Measurements from ENCODE around the gene RHEB.

RHEB gene

DNA sequence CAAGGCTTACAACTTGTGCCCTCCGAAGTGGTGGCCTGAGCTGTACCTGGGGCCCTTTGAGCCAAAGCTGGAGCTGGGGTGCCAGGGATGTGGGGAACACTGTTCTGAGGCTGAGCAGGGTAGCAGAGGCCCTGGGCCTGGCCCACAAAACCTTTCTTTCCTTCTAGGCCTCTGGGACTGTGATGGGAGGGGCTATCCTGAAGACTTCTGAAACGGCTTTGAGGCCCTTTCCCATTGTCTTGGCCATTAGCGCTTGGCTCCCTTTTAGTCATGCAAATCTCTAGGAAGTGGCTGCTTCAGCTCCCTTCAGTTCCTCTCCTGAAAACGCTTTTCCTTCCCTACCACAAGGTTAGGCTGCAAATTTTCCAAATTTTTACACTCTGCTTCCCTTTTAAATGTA, 62.9 kb downstream of the RHEB start:
- Histone ChIP-seq H3K4me3 (ENCODE audit: low read depth in 1 of 2, low read length in 2 of 2) (no peak overlapping the region), H3K79me2 (ENCODE audit: insufficient read depth, low read length) (no peaks in the 10 kb centered on the region), H3K27ac (ENCODE audit: low read length) (no peak overlapping the region), H3K27me3 (ENCODE audit: insufficient read depth, low read length, poor library complexity) (no peaks in the 10 kb centered on the region), H3K4me2 (ENCODE audit: insufficient read depth, low read length) (no peak overlapping the region), H3K9me3 (ENCODE audit: insufficient read depth, low read length, severe bottlenecking) (no peaks in the 10 kb centered on the region), H2AFZ (ENCODE audit: low read depth, low read length) (no peak overlapping the region), H3K36me3 (ENCODE audit: insufficient read depth, low read length) (no peaks in the 10 kb centered on the region), H3K9ac (ENCODE audit: low read depth, low read length) (no peak overlapping the region), H4K20me1 (ENCODE audit: insufficient read depth, low read length) (no peaks in the 10 kb centered on the region), H3K4me1 (ENCODE audit: insufficient read depth, low read length) (no peaks in the 10 kb centered on the region)
- DNase-seq (no peak), ATAC-seq (ENCODE audit: insufficient read depth, low read depth) (no peak)
- TF ChIP-seq, protein P1, sequence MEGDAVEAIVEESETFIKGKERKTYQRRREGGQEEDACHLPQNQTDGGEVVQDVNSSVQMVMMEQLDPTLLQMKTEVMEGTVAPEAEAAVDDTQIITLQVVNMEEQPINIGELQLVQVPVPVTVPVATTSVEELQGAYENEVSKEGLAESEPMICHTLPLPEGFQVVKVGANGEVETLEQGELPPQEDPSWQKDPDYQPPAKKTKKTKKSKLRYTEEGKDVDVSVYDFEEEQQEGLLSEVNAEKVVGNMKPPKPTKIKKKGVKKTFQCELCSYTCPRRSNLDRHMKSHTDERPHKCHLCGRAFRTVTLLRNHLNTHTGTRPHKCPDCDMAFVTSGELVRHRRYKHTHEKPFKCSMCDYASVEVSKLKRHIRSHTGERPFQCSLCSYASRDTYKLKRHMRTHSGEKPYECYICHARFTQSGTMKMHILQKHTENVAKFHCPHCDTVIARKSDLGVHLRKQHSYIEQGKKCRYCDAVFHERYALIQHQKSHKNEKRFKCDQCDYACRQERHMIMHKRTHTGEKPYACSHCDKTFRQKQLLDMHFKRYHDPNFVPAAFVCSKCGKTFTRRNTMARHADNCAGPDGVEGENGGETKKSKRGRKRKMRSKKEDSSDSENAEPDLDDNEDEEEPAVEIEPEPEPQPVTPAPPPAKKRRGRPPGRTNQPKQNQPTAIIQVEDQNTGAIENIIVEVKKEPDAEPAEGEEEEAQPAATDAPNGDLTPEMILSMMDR (IDR thresholded peaks at IDR 0.05; ENCODE audit: borderline replicate concordance, extremely low read depth, low read length, poor library complexity, severe bottlenecking), result no peak

DNA sequence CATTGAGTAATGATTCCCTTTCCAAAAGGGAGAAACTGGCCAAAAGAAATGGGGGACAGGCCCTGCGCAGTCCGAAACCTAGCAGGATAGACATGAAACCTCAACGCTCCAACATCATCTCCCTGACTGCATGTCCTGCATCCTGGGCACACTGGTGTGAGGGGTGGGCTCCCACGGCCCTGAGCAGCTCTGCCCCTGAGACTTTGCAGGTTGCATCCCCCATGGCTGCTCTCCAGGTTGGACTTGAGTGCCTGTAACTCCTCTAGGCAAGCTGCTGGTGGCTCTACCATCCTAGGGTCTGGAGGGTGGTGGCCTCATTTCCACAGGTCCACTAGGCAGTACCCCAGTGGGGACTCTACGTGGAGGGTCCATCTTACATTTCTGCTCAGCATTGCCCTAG, 63.4 kb downstream of the RHEB start:
- Histone ChIP-seq H3K27ac (ENCODE audit: low read length) (no peak overlapping the region), H3K36me3 (ENCODE audit: insufficient read depth, low read length) (no peaks in the 10 kb centered on the region), H4K20me1 (ENCODE audit: insufficient read depth, low read length) (no peaks in the 10 kb centered on the region), H3K9ac (ENCODE audit: low read depth, low read length) (no peak overlapping the region), H3K4me1 (ENCODE audit: insufficient read depth, low read length) (no peaks in the 10 kb centered on the region), H3K27me3 (ENCODE audit: insufficient read depth, low read length, poor library complexity) (no peaks in the 10 kb centered on the region), H3K79me2 (ENCODE audit: insufficient read depth, low read length) (no peaks in the 10 kb centered on the region), H3K9me3 (ENCODE audit: insufficient read depth, low read length, severe bottlenecking) (no peaks in the 10 kb centered on the region), H2AFZ (ENCODE audit: low read depth, low read length) (no peak overlapping the region), H3K4me2 (ENCODE audit: insufficient read depth, low read length) (no peak overlapping the region), H3K4me3 (ENCODE audit: low read depth in 1 of 2, low read length in 2 of 2) (no peak overlapping the region)
- no peak for DNase-seq
- ATAC-seq (ENCODE audit: insufficient read depth, low read depth), result no peak
- TF ChIP-seq, protein P1 (IDR thresholded peaks at IDR 0.05; ENCODE audit: borderline replicate concordance, extremely low read depth, low read length, poor library complexity, severe bottlenecking), result no peak
- TF ChIP-seq EZH2 (IDR thresholded peaks at IDR 0.05; ENCODE audit: borderline replicate concordance, low read depth, low read length, severe bottlenecking), result no peak

DNA sequence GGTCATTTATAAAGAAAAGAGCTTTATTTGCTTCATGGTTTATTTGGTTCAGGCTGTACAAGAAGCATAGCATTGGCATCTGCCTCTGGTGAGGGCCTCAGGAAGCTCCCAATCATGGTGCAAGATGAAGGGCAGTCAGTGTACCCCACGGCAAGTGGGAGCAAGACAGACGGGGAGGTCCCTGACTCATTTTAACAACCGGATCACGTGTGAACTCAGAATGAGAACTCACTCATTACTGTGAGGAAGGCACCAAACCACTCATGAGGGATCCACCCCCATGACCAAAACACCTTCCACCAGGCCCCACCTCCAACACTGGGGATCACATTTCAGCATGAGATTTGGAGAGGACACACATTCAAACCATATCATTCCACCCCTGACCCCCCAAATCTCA, 64.0 kb downstream of the RHEB start:
- no peak overlapping the region for H2AFZ ChIP-seq (ENCODE audit: low read depth, low read length)
- H3K9me3 ChIP-seq (ENCODE audit: insufficient read depth, low read length, severe bottlenecking), result no peaks in the 10 kb centered on the region
- no peaks in the 10 kb centered on the region for H3K27me3 ChIP-seq (ENCODE audit: insufficient read depth, low read length, poor library complexity)
- no peaks in the 10 kb centered on the region for H3K4me1 ChIP-seq (ENCODE audit: insufficient read depth, low read length)
- H3K9ac ChIP-seq (ENCODE audit: low read depth, low read length), result no peak overlapping the region
- H3K4me2 ChIP-seq (ENCODE audit: insufficient read depth, low read length), result no peak overlapping the region
- H3K36me3 ChIP-seq (ENCODE audit: insufficient read depth, low read length), result no peaks in the 10 kb centered on the region
- H4K20me1 ChIP-seq (ENCODE audit: insufficient read depth, low read length), result no peaks in the 10 kb centered on the region
- TF ChIP-seq, protein P1 (IDR thresholded peaks at IDR 0.05; ENCODE audit: borderline replicate concordance, extremely low read depth, low read length, poor library complexity, severe bottlenecking), result no peak
- no peak for TF ChIP-seq EZH2 (IDR thresholded peaks at IDR 0.05; ENCODE audit: borderline replicate concordance, low read depth, low read length, severe bottlenecking)
- ATAC-seq (ENCODE audit: insufficient read depth, low read depth), result no peak
- H3K4me3 ChIP-seq (ENCODE audit: low read depth in 1 of 2, low read length in 2 of 2), result no peak overlapping the region
- no peaks in the 10 kb centered on the region for H3K79me2 ChIP-seq (ENCODE audit: insufficient read depth, low read length)
- DNase-seq, result no peak
- no peak overlapping the region for H3K27ac ChIP-seq (ENCODE audit: low read length)

DNA sequence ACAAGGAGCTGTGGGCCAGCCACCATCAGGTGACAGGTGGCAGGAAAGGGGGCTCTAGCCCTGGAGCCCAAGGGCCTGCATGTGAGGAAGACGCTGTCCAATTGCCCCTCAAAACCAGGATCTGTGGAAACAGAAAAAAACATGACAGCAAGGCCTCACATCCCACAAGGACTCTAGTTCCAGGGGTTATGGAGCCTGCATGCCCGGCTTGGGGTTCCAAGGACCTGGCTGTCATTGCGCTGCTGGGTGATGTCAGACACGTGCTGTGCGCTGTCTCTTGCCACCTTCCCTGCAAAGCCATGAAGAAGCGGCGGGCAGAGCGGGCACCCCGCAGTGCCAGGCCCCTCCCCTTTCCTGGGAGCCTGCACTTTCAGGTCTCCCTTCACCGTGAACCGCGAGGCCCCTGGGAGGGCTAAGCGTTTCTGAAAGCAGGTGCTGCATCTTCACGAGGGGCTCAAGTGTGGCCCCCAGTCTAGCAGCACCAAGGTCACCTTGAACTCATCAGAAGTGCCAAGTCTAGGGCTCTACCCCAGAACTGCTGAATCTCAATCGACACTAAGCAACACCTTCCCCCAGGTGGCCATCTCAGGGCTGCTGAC, 64.7 kb downstream of the RHEB start:
- Histone ChIP-seq H3K4me1 (ENCODE audit: insufficient read depth, low read length) (no peaks in the 10 kb centered on the region), H3K9ac (ENCODE audit: low read depth, low read length) (no peak overlapping the region), H2AFZ (ENCODE audit: low read depth, low read length) (no peak overlapping the region), H3K79me2 (ENCODE audit: insufficient read depth, low read length) (no peaks in the 10 kb centered on the region), H3K27ac (ENCODE audit: low read length) (no peak overlapping the region), H3K36me3 (ENCODE audit: insufficient read depth, low read length) (no peaks in the 10 kb centered on the region), H3K9me3 (ENCODE audit: insufficient read depth, low read length, severe bottlenecking) (no peaks in the 10 kb centered on the region), H3K27me3 (ENCODE audit: insufficient read depth, low read length, poor library complexity) (no peaks in the 10 kb centered on the region), H3K4me2 (ENCODE audit: insufficient read depth, low read length) (no peak overlapping the region), H4K20me1 (ENCODE audit: insufficient read depth, low read length) (no peaks in the 10 kb centered on the region), H3K4me3 (ENCODE audit: low read depth in 1 of 2, low read length in 2 of 2) (no peak overlapping the region)
- DNase-seq, result no peak
- ATAC-seq (ENCODE audit: insufficient read depth, low read depth), result no peak
- no peak for TF ChIP-seq EZH2 (IDR thresholded peaks at IDR 0.05; ENCODE audit: borderline replicate concordance, low read depth, low read length, severe bottlenecking)
- TF ChIP-seq, protein P1 (IDR thresholded peaks at IDR 0.05; ENCODE audit: borderline replicate concordance, extremely low read depth, low read length, poor library complexity, severe bottlenecking), result no peak
